Measurements from ENCODE around the gene ACTN2.

GRCh38 chr1:236706183-236706582 lies 19.9 kb downstream of the ACTN2 start:
- TF ChIP-seq CTCF (IDR thresholded peaks at IDR 0.05), result no peak
- no peak for TF ChIP-seq POLR2A (IDR thresholded peaks at IDR 0.05)

Data from testis (tissue), 2 donors.